Type B pancreatic cell (in vitro differentiated cells): ENCODE measurements around the gene DPH7. TPM values are rescaled to one million over a fixed set of nuclear protein-coding genes. Genes with fewer than 3 reads are reported as not detected.
A peak's percentile ranks its signal among the peaks of the same experiment; 100 is the strongest.
"Not testable (repeated sequence)": the region's sequence is repeated elsewhere in the genome, so short reads cannot be mapped to it uniquely, and the experiment has no call there.

ENCODE experiments used
- DNase-seq: peaks from one replicate; pipeline ENCODE4 v3.0.0; 2021; ENCODE audit warnings: mixed read lengths; ENCODE audit not compliant: unreplicated experiment; ENCODE audit errors: extremely low spot score
- H3K27ac Mint-ChIP-seq: 2 replicates; pipeline ENCODE4 v1.8.0; 2021; ENCODE audit warnings: mild to moderate bottlenecking, mixed read lengths
- H3K27me3 Mint-ChIP-seq: 2 replicates; pipeline ENCODE4 v1.8.0; 2021; ENCODE audit warnings: mixed read lengths
- H3K36me3 Mint-ChIP-seq: 2 replicates; pipeline ENCODE4 v1.8.0; 2021; ENCODE audit warnings: mixed read lengths
- H3K4me1 Mint-ChIP-seq: one replicate; pipeline ENCODE4 v1.8.0; 2021; ENCODE audit warnings: mixed read lengths; ENCODE audit not compliant: unreplicated experiment
- H3K4me3 Mint-ChIP-seq: 2 replicates; pipeline ENCODE4 v1.8.0; 2021; ENCODE audit warnings: mild to moderate bottlenecking, mixed read lengths
- H3K9me3 Mint-ChIP-seq: 2 replicates; pipeline ENCODE4 v1.8.0; 2021; ENCODE audit warnings: mixed read lengths
- long read RNA-seq: library from polyadenylated mRNA; unstranded; transcript quantifications from one replicate; pipeline ENCODE4 v2.0.0, GENCODE V29; 2020
- total RNA-seq: library from RNA; stranded (reverse); gene quantifications from 2 replicates; pipeline ENCODE4 v1.2.1, GENCODE V29; 2021; ENCODE audit warnings: low replicate concordance
- TF ChIP-seq, protein P1 (sequence below): fragments of 200-600 bp; sonication (generic); conservative IDR thresholded peaks from 2 replicates; pipeline ENCODE4 v1.5.0; 2021; ENCODE audit warnings: antibody characterized with exemption, mild to moderate bottlenecking

DPH7 gene
- total RNA-seq = 33.8 and 45.8 TPM in 2 replicates
- long read RNA-seq, transcript DPH7-201 (9 exons, 1,847 nt) = major isoform, 17 of 43 reads
- long read RNA-seq, partial matches to known transcripts = 1 of 43 reads
- long read RNA-seq, other reads (novel, unspliced or antisense) = 25 of 43 reads

DNA sequence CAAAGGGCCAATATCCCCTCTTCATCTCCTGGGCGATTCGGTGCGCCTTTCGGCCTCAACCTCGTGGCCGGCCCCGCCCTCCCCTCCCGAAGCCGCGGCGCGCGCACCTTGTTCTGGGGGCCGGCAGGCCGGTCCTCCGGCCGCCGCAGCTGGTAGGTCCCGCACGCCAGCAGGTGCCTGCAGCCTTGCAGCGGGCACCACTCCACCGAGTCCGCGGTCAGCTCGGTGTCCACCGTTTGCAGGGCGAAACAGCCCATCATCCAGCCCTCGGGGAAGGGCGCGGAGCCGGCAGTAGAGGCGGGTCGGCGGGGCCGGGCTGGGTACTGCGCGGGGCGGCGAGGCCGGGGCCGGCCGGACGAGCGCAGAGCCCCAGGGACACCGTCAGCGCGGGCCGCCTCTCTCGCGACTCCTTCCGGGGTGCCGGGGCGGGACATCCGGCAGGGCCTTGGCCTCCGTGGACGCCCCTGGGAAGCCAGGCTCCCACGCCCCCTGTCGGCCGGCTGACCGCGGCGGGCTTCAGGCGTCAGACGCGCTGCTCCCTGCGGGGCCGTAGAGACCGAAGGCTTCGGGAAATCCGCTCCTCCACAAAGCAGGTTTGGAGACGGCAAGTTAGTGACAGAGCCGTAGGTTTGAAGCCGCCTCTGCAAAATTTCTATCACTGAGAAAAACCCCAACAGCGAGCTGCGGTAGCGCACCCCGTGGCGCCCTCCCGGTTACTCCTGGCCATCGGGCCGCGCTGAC lies at the start of gene DPH7:
Gene DPH7, minus strand, starts transcription at position 408 of the 741 bp plus-strand sequence. Its CDS starts 148 bp downstream, at position 260.
- H3K27ac Mint-ChIP-seq = peak within 1 kb of the TSS; percentile 81
- DNase-seq = peak; percentile 98
- TF ChIP-seq, protein P1, sequence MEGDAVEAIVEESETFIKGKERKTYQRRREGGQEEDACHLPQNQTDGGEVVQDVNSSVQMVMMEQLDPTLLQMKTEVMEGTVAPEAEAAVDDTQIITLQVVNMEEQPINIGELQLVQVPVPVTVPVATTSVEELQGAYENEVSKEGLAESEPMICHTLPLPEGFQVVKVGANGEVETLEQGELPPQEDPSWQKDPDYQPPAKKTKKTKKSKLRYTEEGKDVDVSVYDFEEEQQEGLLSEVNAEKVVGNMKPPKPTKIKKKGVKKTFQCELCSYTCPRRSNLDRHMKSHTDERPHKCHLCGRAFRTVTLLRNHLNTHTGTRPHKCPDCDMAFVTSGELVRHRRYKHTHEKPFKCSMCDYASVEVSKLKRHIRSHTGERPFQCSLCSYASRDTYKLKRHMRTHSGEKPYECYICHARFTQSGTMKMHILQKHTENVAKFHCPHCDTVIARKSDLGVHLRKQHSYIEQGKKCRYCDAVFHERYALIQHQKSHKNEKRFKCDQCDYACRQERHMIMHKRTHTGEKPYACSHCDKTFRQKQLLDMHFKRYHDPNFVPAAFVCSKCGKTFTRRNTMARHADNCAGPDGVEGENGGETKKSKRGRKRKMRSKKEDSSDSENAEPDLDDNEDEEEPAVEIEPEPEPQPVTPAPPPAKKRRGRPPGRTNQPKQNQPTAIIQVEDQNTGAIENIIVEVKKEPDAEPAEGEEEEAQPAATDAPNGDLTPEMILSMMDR = peak; percentile 95
- no peaks in the 10 kb centered on the region for H3K9me3 Mint-ChIP-seq
- no peaks in the 10 kb centered on the region for H3K27me3 Mint-ChIP-seq
- peak within 1 kb of the TSS; percentile 90 for H3K4me3 Mint-ChIP-seq
- H3K4me1 Mint-ChIP-seq = peaks cover 10% of the 10 kb centered on the region
- H3K36me3 Mint-ChIP-seq = peaks cover 12% of the 10 kb centered on the region

DNA sequence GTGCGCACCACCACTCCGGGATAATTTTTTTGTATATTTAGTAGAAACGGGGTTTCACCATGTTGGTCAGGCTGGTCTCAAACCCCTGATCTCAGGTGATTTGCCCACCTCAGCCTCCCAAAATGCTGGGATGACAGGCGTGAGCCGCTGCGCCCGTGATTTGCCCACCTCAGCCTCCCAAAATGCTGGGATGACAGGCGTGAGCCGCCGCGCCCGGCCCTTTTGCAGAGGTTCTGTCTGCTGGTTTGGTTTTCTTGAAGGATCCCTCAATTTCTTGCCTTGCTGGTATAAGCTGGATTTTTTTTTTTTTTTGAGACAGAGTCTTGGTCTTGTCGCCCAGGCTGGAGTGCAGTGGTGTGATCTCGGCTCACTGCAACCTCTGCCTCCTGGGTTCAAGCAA lies 48.7 kb upstream of the DPH7 start:
- not testable (repeated sequence) for H3K9me3 Mint-ChIP-seq, H3K27ac Mint-ChIP-seq, H3K27me3 Mint-ChIP-seq, H3K4me3 Mint-ChIP-seq, DNase-seq
- H3K36me3 Mint-ChIP-seq = peaks cover 23% of the 10 kb centered on the region
- H3K4me1 Mint-ChIP-seq = peaks cover 21% of the 10 kb centered on the region

DNA sequence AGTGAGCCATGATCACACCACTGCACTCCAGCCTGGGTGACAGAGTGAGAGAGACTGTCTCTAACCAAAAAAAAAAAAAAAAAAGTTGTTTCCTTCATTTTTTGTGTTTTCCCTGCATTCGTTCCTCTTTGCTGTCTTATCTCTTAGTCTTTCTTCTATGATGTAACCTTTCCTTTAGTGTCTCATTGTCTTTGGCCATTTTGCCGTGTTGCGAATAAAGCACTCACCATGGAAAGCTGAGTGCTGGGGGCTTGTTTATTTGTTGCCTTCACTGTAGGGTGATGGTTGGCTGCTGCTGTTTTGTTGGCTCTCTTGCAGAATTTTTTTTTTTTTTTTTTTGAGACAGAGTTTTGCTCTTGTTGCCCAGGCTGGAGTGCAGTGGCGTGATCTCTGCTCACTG lies 47.7 kb upstream of the DPH7 start:
- Mint-ChIP-seq H3K9me3 (no peaks in the 10 kb centered on the region), H3K4me1 (peaks cover 26% of the 10 kb centered on the region), H3K36me3 (peaks cover 23% of the 10 kb centered on the region), H3K27me3 (no peaks in the 10 kb centered on the region), H3K27ac (no peak overlapping the region), H3K4me3 (no peak overlapping the region)
- DNase-seq = no peak
- TF ChIP-seq, protein P1 = no peak

DNA sequence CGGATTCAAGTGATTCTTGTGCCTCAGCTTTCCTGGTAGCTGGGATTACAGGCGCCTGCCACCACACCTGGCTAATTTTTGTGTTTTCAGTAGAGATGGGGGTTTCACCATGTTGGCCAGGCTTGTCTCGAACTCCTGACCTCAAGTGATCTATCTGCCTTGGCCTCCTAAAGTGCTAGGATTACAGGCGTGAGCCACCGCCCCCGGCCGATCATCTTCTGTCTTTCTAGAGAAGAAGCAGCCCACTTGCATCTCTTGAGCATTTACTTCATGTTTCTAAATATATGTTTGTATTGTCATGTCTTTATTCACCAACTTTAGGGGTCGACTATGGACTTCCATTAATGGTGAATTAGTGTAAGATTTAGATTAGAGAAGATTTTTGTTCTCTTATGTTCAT lies 43.5 kb upstream of the DPH7 start:
- Mint-ChIP-seq H3K27ac (peak overlapping the region; percentile 39), H3K4me1 (peaks cover 31% of the 10 kb centered on the region)

DNA sequence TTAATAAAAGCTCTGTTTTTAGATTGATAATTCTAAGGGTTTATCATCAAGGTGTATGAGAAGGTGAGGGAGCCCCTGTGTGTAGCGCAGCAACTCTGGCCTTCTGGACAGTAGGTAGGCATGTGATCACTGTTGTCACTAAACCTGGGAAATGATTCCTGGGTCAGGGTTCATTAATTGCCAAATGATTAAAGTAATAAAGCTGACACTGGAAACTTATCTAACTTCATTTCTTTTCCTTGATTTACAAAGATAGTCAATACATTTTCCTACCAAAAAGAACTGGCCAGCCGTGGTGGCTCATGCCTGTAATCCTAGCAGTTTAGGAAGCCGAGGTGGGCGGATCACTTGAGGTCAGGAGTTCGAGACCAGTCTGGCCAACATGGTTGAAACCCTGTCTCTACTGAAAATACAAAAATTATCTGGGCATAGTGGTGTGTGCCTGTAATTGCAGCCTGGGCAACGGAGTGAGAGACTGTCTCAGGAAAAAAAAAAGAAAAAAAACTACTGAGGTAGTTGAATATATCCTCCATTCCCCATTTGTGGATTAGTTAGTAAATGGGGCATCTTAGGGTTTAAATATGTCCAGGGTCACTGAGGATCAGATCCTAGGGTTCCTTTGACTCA lies 42.5 kb upstream of the DPH7 start:
- Mint-ChIP-seq H3K36me3 (peaks cover 17% of the 10 kb centered on the region), H3K27ac (peak overlapping the region; percentile 55), H3K4me3 (peak overlapping the region; percentile 75), H3K27me3 (no peaks in the 10 kb centered on the region), H3K4me1 (peaks cover 31% of the 10 kb centered on the region), H3K9me3 (no peaks in the 10 kb centered on the region)
- TF ChIP-seq, protein P1 = peak; percentile 71
- DNase-seq = no peak

More for the DNA sequence above, 43.5 kb upstream of the DPH7 start:
- DNase-seq, H3K4me3 Mint-ChIP-seq, H3K9me3 Mint-ChIP-seq, H3K27me3 Mint-ChIP-seq: not testable (repeated sequence)
- H3K36me3 Mint-ChIP-seq = peaks cover 20% of the 10 kb centered on the region

DNA sequence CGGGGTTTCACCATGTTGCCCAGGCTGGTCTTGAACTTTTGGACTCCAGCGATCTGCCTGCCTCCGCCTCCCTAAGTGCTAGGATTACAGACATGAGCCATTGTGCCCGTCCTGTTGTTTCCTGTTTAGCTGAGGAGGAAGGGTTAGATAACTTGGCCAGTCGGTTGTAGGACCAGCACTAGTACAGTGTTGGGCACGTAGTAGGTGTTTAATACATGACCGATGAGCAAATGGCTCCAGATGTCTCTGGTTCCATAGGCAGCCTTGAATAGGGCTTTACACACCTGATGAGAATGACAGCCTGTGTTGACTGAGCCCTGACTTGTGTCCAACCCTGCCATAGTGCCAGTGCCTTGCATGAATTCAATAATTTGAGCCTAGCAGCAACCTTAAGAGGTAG lies 41.9 kb upstream of the DPH7 start:
- Mint-ChIP-seq H3K4me3 (peak overlapping the region; percentile 75), H3K9me3 (no peaks in the 10 kb centered on the region), H3K36me3 (peaks cover 16% of the 10 kb centered on the region), H3K27me3 (no peaks in the 10 kb centered on the region), H3K27ac (peak overlapping the region; percentile 55), H3K4me1 (peaks cover 31% of the 10 kb centered on the region)
- TF ChIP-seq, protein P1 = no peak
- no peak for DNase-seq
